BLaER1 treated with 17β-estradiol and CSF1 and Interleukin-3, amounts not matched to agents 10 nM and 100 nM (cell line): ENCODE measurements around the gene TBL1Y.

ENCODE experiments used
- H3K27ac ChIP-seq, 11 experiments: shearing (Covaris generic); formaldehyde crosslinking; 2 replicates each; pipeline ENCODE4 v1.8.1; 2022
- H3K27me3 ChIP-seq, 11 experiments: shearing (Covaris generic); formaldehyde crosslinking; 2 replicates each; pipeline ENCODE4 v1.8.1; 2022
- H3K36me3 ChIP-seq, 11 experiments: shearing (Covaris generic); formaldehyde crosslinking; 2 replicates each; pipeline ENCODE4 v1.8.1; 2022
- H3K4me1 ChIP-seq, 10 experiments: shearing (Covaris generic); formaldehyde crosslinking; 2 replicates each; pipeline ENCODE4 v1.8.1; 2022
- H3K4me2 ChIP-seq, 11 experiments: shearing (Covaris generic); formaldehyde crosslinking; 2 replicates each; pipeline ENCODE4 v1.8.1; 2022
- H3K4me3 ChIP-seq, 10 experiments: shearing (Covaris generic); formaldehyde crosslinking; 2 replicates each; pipeline ENCODE4 v1.8.1; 2022
- H3K9ac ChIP-seq, 11 experiments: shearing (Covaris generic); formaldehyde crosslinking; 2 replicates each; pipeline ENCODE4 v1.8.1; 2022
- H3K9me3 ChIP-seq, 11 experiments: shearing (Covaris generic); formaldehyde crosslinking; replicated peaks in 1 of 11; 2 replicates each; pipeline ENCODE4 v1.8.1; 2022
- H4K20me1 ChIP-seq, 11 experiments: shearing (Covaris generic); formaldehyde crosslinking; 2 replicates each; pipeline ENCODE4 v1.8.1; 2022
- Cebpa-rat ChIP-seq, 11 experiments: shearing (Covaris generic); IDR thresholded peaks; 2 replicates each; pipeline ENCODE4 v1.8.1; 2022

Gene TBL1Y

DNA sequence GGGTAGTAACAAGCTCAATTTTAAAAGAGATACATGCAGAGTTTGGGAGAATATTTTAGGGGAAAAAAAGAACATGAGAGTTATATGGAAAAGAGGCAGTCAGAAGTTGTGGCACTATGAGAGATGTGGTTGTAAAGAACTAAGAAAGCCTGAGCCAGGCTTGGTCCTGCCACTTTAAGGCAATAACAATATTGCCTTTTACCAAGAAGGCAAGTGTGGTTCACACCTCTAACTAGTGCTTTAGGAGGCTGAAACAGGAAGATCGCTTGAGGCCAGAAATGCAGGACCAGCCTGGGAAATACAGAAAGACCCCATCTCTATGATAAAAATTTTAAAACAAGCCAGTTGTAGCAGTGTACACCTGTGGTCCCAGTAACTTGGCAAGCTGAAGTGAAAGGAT lies 192.2 kb downstream of the TBL1Y start:
- Histone ChIP-seq H3K9ac (no peak overlapping the region), H3K4me1 (no peaks in the 10 kb centered on the region), H3K4me3 (no peak overlapping the region), H3K27me3 (no peaks in the 10 kb centered on the region), H3K27ac (no peak overlapping the region), H3K36me3 (no peaks in the 10 kb centered on the region), H4K20me1 (no peaks in the 10 kb centered on the region), H3K4me2 (no peak overlapping the region), H3K9me3 (no peaks in the 10 kb centered on the region)
- no peak for TF ChIP-seq Cebpa-rat (IDR thresholded peaks at IDR 0.05)

GRCh38 chrY:7107179-7107578 lies 196.7 kb downstream of the TBL1Y start:
- Histone ChIP-seq H3K27me3 (no peaks in the 10 kb centered on the region), H3K4me2 (no peak overlapping the region), H4K20me1 (no peaks in the 10 kb centered on the region), H3K9ac (no peak overlapping the region), H3K9me3 (no peaks in the 10 kb centered on the region), H3K27ac (no peak overlapping the region), H3K36me3 (no peaks in the 10 kb centered on the region), H3K4me3 (no peak overlapping the region), H3K4me1 (no peaks in the 10 kb centered on the region)
- TF ChIP-seq Cebpa-rat (IDR thresholded peaks at IDR 0.05), result no peak

DNA sequence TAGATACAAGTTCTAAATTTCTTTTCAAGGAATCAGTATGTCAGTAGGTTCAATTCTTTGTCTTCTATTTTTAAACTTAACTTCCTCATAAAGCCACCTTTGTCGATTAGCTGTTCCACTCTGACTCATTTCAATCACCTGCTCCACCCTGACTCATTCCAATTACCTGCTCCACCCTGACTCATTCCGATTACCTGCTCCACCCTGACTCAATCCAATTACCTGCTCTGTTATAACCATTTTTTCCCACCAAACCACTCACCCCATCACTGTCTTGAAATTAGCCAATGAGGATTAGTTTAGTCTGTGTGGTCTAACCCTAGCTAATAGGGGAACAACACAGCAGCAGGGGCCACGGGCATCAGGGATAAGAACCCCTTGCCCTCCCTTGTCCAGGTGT lies 199.6 kb downstream of the TBL1Y start:
- no peak overlapping the region for H3K4me3 ChIP-seq
- H4K20me1 ChIP-seq, result no peaks in the 10 kb centered on the region
- H3K4me1 ChIP-seq, result no peaks in the 10 kb centered on the region
- no peak overlapping the region for H3K27ac ChIP-seq
- H3K27me3 ChIP-seq, result no peaks in the 10 kb centered on the region
- H3K9ac ChIP-seq, result no peak overlapping the region
- no peak for TF ChIP-seq Cebpa-rat (IDR thresholded peaks at IDR 0.05)
- no peaks in the 10 kb centered on the region for H3K9me3 ChIP-seq
- no peak overlapping the region for H3K4me2 ChIP-seq
- H3K36me3 ChIP-seq, result no peaks in the 10 kb centered on the region

DNA sequence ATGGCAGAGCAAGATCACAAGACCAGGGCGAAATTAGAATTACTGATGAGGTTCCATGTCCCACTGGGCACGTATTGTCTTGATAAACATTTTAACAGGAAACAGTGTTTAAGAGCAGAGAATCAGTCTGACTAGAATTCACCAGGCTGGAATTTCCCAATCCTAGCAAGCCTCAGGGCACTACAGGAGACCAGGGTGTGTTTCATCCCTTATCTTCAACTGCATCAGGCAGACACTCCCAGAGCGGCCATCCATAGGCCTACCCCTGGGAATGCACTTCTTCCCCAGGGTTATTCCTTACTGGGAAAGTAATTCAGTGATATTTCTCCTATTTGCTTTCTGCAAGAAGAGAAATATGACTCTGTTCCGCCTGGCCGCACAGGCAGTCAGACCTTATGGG lies 205.4 kb downstream of the TBL1Y start:
- no peak for TF ChIP-seq Cebpa-rat (IDR thresholded peaks at IDR 0.05)
- H3K27ac ChIP-seq, result no peak overlapping the region
- no peak overlapping the region for H3K4me3 ChIP-seq

GRCh38 chrY:7122202-7122601 lies 211.7 kb downstream of the TBL1Y start:
- Histone ChIP-seq H3K27me3 (no peaks in the 10 kb centered on the region), H3K9me3 (no peaks in the 10 kb centered on the region), H4K20me1 (no peaks in the 10 kb centered on the region), H3K4me1 (no peaks in the 10 kb centered on the region), H3K9ac (no peak overlapping the region), H3K4me2 (no peak overlapping the region), H3K27ac (no peak overlapping the region), H3K4me3 (no peak overlapping the region), H3K36me3 (no peaks in the 10 kb centered on the region)
- no peak for TF ChIP-seq Cebpa-rat (IDR thresholded peaks at IDR 0.05)

More for the DNA sequence above, 205.4 kb downstream of the TBL1Y start:
- no peaks in the 10 kb centered on the region for H3K4me1 ChIP-seq
- no peaks in the 10 kb centered on the region for H3K36me3 ChIP-seq
- no peak overlapping the region for H3K4me2 ChIP-seq
- H4K20me1 ChIP-seq, result no peaks in the 10 kb centered on the region
- H3K9ac ChIP-seq, result no peak overlapping the region
- H3K27me3 ChIP-seq, result no peaks in the 10 kb centered on the region
- no peaks in the 10 kb centered on the region for H3K9me3 ChIP-seq

GRCh38 chrY:7125136-7126056 lies 214.9 kb downstream of the TBL1Y start:
- H3K36me3 ChIP-seq, result no peaks in the 10 kb centered on the region
- H3K9ac ChIP-seq, result no peak overlapping the region
- H3K27ac ChIP-seq, result no peak overlapping the region
- H3K4me1 ChIP-seq, result no peaks in the 10 kb centered on the region
- H3K4me3 ChIP-seq, result no peak overlapping the region
- no peaks in the 10 kb centered on the region for H3K9me3 ChIP-seq
- no peak overlapping the region for H3K4me2 ChIP-seq
- H3K27me3 ChIP-seq, result no peaks in the 10 kb centered on the region
- H4K20me1 ChIP-seq, result no peaks in the 10 kb centered on the region
- no peak for TF ChIP-seq Cebpa-rat (IDR thresholded peaks at IDR 0.05)

DNA sequence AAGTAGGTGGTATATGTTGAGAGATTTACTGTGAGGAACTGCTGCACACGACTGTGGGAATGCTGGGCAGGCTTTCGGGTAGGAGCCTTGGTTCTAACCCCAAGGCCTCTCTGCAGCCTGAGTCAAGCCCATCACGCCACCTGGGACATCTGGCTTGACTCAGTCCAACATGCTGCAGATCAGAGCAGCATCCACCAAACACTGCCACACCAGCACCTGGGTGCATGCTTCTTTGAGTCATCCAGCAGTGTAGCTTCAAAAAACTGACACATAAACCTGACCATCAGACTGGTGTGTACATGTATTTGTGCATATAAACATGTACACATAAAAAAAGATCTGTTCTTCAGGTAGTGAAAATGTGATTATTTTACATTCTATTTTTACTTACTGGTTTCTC lies 217.7 kb downstream of the TBL1Y start:
- no peaks in the 10 kb centered on the region for H3K27me3 ChIP-seq
- H3K36me3 ChIP-seq, result no peaks in the 10 kb centered on the region
- no peak overlapping the region for H3K9ac ChIP-seq
- H3K4me1 ChIP-seq, result no peaks in the 10 kb centered on the region
- no peak for TF ChIP-seq Cebpa-rat (IDR thresholded peaks at IDR 0.05)
- no peak overlapping the region for H3K4me2 ChIP-seq
- H4K20me1 ChIP-seq, result no peaks in the 10 kb centered on the region
- no peak overlapping the region for H3K27ac ChIP-seq
- no peak overlapping the region for H3K4me3 ChIP-seq
- no peaks in the 10 kb centered on the region for H3K9me3 ChIP-seq
